IMR-90 (cell line): ENCODE data around the gene CEBPB. TPM values are rescaled to one million over a fixed set of nuclear protein-coding genes. Genes with fewer than 3 reads are reported as not detected.
A peak's percentile ranks its signal among the peaks of the same experiment; 100 is the strongest.

Source experiments
- ATAC-seq: fragments of 200-7000 bp; cut with Tn5 transposase; 2 replicates; pipeline ENCODE4 v1.9.1; 2020; ENCODE audit warnings: low read depth, mild to moderate bottlenecking, moderate library complexity
- BruUV-seq: library from RNA; stranded (reverse); fragments of 400-500 nt; replicated peaks from 2 replicates; lab custom pipeline; 2021; lab: Mats Ljungman, UMichigan
- CTCF ChIA-PET: fragments of 300-600 bp; formaldehyde crosslinking; extraction: SDS; loops from one replicate; lab custom pipeline; 2021; ENCODE audit warnings: antibody characterized with exemption; lab: Yijun Ruan, JAX
- POLR2A ChIA-PET: fragments of 300-600 bp; sonication (Branson Sonifier 250); formaldehyde crosslinking; loops from one replicate; lab custom pipeline; 2022; ENCODE audit warnings: antibody characterized with exemption; ENCODE audit not compliant: unreplicated experiment; lab: Charles Lee
- DNase-seq: peaks from one replicate; pipeline ENCODE4 v3.0.0; 2013
- H2AFZ ChIP-seq: replicated peaks from 2 replicates; pipeline ENCODE3; 2013; ENCODE audit warnings: low read length, mild to moderate bottlenecking; ENCODE audit not compliant: poor library complexity
- H2AK5ac ChIP-seq: 2 replicates; pipeline ENCODE4 v1.6.1; 2013; ENCODE audit warnings: low read depth, low read length, inconsistent platforms
- H2AK9ac ChIP-seq: replicated peaks from 2 replicates; pipeline ENCODE3; 2013; ENCODE audit warnings: mild to moderate bottlenecking, low read depth, low read length, moderate library complexity; ENCODE audit not compliant: poor library complexity
- H2BK120ac ChIP-seq: 2 replicates; pipeline ENCODE4 v1.6.1; 2013; ENCODE audit warnings: low read depth, low read length, inconsistent platforms
- H2BK15ac ChIP-seq: 3 replicates; pipeline ENCODE4 v1.6.1; 2013; ENCODE audit warnings: low read depth, low read length, inconsistent platforms
- H2BK20ac ChIP-seq: 2 replicates; pipeline ENCODE4 v1.6.1; 2013; ENCODE audit warnings: low read depth, mild to moderate bottlenecking, inconsistent platforms, low read length, moderate library complexity
- H2BK5ac ChIP-seq: 2 replicates; pipeline ENCODE4 v1.6.1; 2013; ENCODE audit warnings: mild to moderate bottlenecking, low read depth, low read length, inconsistent platforms; ENCODE audit not compliant: poor library complexity, severe bottlenecking
- H3K14ac ChIP-seq: replicated peaks from 2 replicates; pipeline ENCODE4 v1.6.1; 2013; ENCODE audit warnings: low read depth, low read length, inconsistent platforms
- H3K18ac ChIP-seq: 2 replicates; pipeline ENCODE4 v1.6.1; 2013; ENCODE audit warnings: low read depth, low read length, control low read depth
- H3K23ac ChIP-seq: 2 replicates; pipeline ENCODE4 v1.6.1; 2013; ENCODE audit warnings: low read depth, low read length, inconsistent platforms
- H3K27ac ChIP-seq: 2 replicates; pipeline ENCODE4 v1.5.1; 2013; ENCODE audit warnings: mild to moderate bottlenecking, control low read depth, low read length; ENCODE audit not compliant: insufficient read depth
- H3K27me3 ChIP-seq: 2 replicates; pipeline ENCODE4 v1.6.1; 2013; ENCODE audit warnings: low read length; ENCODE audit not compliant: control insufficient read depth, insufficient read depth
- H3K36me3 ChIP-seq: 2 replicates; pipeline ENCODE4 v1.6.1; 2013; ENCODE audit warnings: low read length, mixed read lengths; ENCODE audit not compliant: control insufficient read depth, insufficient read depth
- H3K4ac ChIP-seq: 2 replicates; pipeline ENCODE4 v1.6.1; 2013; ENCODE audit warnings: low read depth, low read length, inconsistent platforms
- H3K4me1 ChIP-seq: 2 replicates; pipeline ENCODE4 v1.6.1; 2013; ENCODE audit warnings: low read length, mixed read lengths; ENCODE audit not compliant: control insufficient read depth, insufficient read depth
- H3K4me2 ChIP-seq: 2 replicates; pipeline ENCODE4 v1.6.1; 2013; ENCODE audit warnings: low read depth, mild to moderate bottlenecking, control low read depth, low read length, moderate library complexity
- H3K4me3 ChIP-seq: 2 replicates; pipeline ENCODE4 v1.5.1; 2013; ENCODE audit warnings: low read depth, mild to moderate bottlenecking, control low read depth, low read length, moderate library complexity; ENCODE audit not compliant: insufficient read depth
- H3K56ac ChIP-seq: 2 replicates; pipeline ENCODE4 v1.6.1; 2013; ENCODE audit warnings: low read length, inconsistent platforms; ENCODE audit not compliant: insufficient read depth; ENCODE audit errors: extremely low read depth
- H3K79me1 ChIP-seq, 2 experiments: 2 replicates each; pipeline ENCODE4 v1.6.1; 2013; ENCODE audit warnings: low read length in 2 of 2, inconsistent platforms in 1 of 2, low read depth in 1 of 2
- H3K9ac ChIP-seq: 2 replicates; pipeline ENCODE4 v1.6.1; 2013; ENCODE audit warnings: low read depth, low read length, control low read depth
- H3K9me1 ChIP-seq: 2 replicates; pipeline ENCODE4 v1.6.1; 2013; ENCODE audit warnings: low read length, inconsistent platforms; ENCODE audit not compliant: insufficient read depth
- H3K9me3 ChIP-seq: 2 replicates; pipeline ENCODE4 v1.6.1; 2013; ENCODE audit warnings: low read length; ENCODE audit not compliant: control insufficient read depth, insufficient read depth
- H4K20me1 ChIP-seq: 2 replicates; pipeline ENCODE4 v1.6.1; 2013; ENCODE audit warnings: low read length, inconsistent platforms; ENCODE audit not compliant: insufficient read depth
- H4K5ac ChIP-seq: 2 replicates; pipeline ENCODE4 v1.6.1; 2013; ENCODE audit warnings: mild to moderate bottlenecking, low read depth, low read length, control low read depth
- H4K8ac ChIP-seq, 2 experiments: 2 replicates each; pipeline ENCODE4 v1.6.1; 2013; ENCODE audit warnings: low read depth in 2 of 2, low read length in 2 of 2, control low read depth in 1 of 2, inconsistent platforms in 1 of 2
- H4K91ac ChIP-seq: 2 replicates; pipeline ENCODE4 v1.6.1; 2013; ENCODE audit warnings: low read depth, low read length, inconsistent platforms; ENCODE audit not compliant: insufficient read depth
- BHLHE40 ChIP-seq: fragments of 150-350 bp; IDR thresholded peaks from 2 replicates; pipeline ENCODE4 v1.6.1; 2016; ENCODE audit warnings: mild to moderate bottlenecking, low read depth, low read length
- CEBPB ChIP-seq: IDR thresholded peaks from 2 replicates; pipeline ENCODE4 v1.6.1; 2012; ENCODE audit warnings: low read depth, low read length, improper control_type of control experiment
- CHD1 ChIP-seq: IDR thresholded peaks from 2 replicates; pipeline ENCODE4 v1.6.1; 2012; ENCODE audit warnings: low read depth, low read length, improper control_type of control experiment
- CTCF ChIP-seq: conservative IDR thresholded peaks from 2 replicates; pipeline ENCODE4 v1.5.1; 2012; ENCODE audit warnings: mild to moderate bottlenecking, low read depth, low read length, improper control_type of control experiment
- ELK1 ChIP-seq: fragments of 150-350 bp; IDR thresholded peaks from 2 replicates; pipeline ENCODE4 v1.6.1; 2016; ENCODE audit warnings: low read depth, mild to moderate bottlenecking, low read length, moderate library complexity, borderline replicate concordance
- FOS ChIP-seq: fragments of 150-350 bp; IDR thresholded peaks from 2 replicates; pipeline ENCODE4 v1.6.1; 2016; ENCODE audit warnings: low read depth, low read length
- MAFK ChIP-seq: IDR thresholded peaks from 2 replicates; pipeline ENCODE4 v1.6.1; 2012; ENCODE audit warnings: low read depth, low read length, improper control_type of control experiment
- MAZ ChIP-seq: IDR thresholded peaks from 2 replicates; pipeline ENCODE4 v1.6.1; 2012; ENCODE audit warnings: low read depth, mild to moderate bottlenecking, low read length, improper control_type of control experiment, moderate library complexity, borderline replicate concordance
- MXI1 ChIP-seq: IDR thresholded peaks from 2 replicates; pipeline ENCODE4 v1.6.1; 2012; ENCODE audit warnings: low read depth, mild to moderate bottlenecking, low read length, moderate library complexity, borderline replicate concordance
- POLR2A ChIP-seq: IDR thresholded peaks from 2 replicates; pipeline ENCODE4 v1.6.1; 2012; ENCODE audit warnings: mild to moderate bottlenecking, low read depth, low read length
- RAD21 ChIP-seq: IDR thresholded peaks from 2 replicates; pipeline ENCODE4 v1.6.1; 2012; ENCODE audit warnings: low read length, improper control_type of control experiment
- RCOR1 ChIP-seq: IDR thresholded peaks from 2 replicates; pipeline ENCODE4 v1.6.1; 2012; ENCODE audit warnings: mild to moderate bottlenecking, low read length, improper control_type of control experiment; ENCODE audit not compliant: insufficient replicate concordance
- RFX5 ChIP-seq: IDR thresholded peaks from 2 replicates; pipeline ENCODE4 v1.8.0; 2012; ENCODE audit warnings: low read depth, mild to moderate bottlenecking, low read length, moderate library complexity
- SMC3 ChIP-seq: fragments of 150-350 bp; IDR thresholded peaks from 2 replicates; pipeline ENCODE4 v1.6.1; 2016; ENCODE audit warnings: low read depth, mild to moderate bottlenecking, antibody characterized with exemption, low read length, moderate library complexity
- WGBS, 2 experiments: methylation state at CpG; one replicate each; pipeline versions ENCODE4 v1.1.5 to v1.1.7; 2013; ENCODE audit warnings: missing lambda C conversion rate in 2 of 2; ENCODE audit not compliant: insufficient read length in 1 of 2; ENCODE audit errors: extremely low coverage in 2 of 2; 5-methylcytosine and 5-hydroxymethylcytosine counted together
- dilution Hi-C: fragments of 300-500 bp; cut with HindIII; formaldehyde crosslinking; loops from one replicate; pipeline ENCODE4 v1.14.3; 2018; ENCODE audit warnings: low sequenced_read_pairs; ENCODE audit not compliant: unreplicated experiment
- in situ Hi-C: fragments of 300-500 bp; cut with MboI; formaldehyde crosslinking; loops from 3 replicates; pipeline ENCODE4 v1.14.3; 2019; ENCODE audit warnings: low sequenced_read_pairs, inconsistent platforms, mixed read lengths
- intact Hi-C: fragments of 100-400 bp; cut with micrococcal nuclease; formaldehyde crosslinking; loops from 2 replicates; pipeline ENCODE4 v1.10.0; 2022
- polyA plus RNA-seq, 3 experiments: library from polyadenylated mRNA; depleted of rRNA; stranded (reverse); fragments of >200 nt; gene quantifications; 2 replicates each; pipeline ENCODE4 v1.2.3, GENCODE V29; 2012; ENCODE audit warnings: low replicate concordance in 1 of 3
- total RNA-seq: library from RNA; depleted of rRNA; stranded (reverse); fragments of >200 nt; gene quantifications from 2 replicates; pipeline ENCODE4 v1.2.3, GENCODE V29; 2012

The CEBPB gene
- total and polyA plus RNA-seq, 2 of the 4 experiments (the other 2 are of a cell fraction) = 3.4 to 17.4 TPM

- Histone ChIP-seq H2AK5ac (peak overlapping the region; percentile 94), H2AK9ac (peak overlapping the region; percentile 59), H3K56ac (peak overlapping the region; percentile 93), H3K27me3 (no peaks in the 10 kb centered on the region), H2BK20ac (peak overlapping the region; percentile 11; the same call in 1 of the 2 replicates), H4K5ac (peak overlapping the region; percentile 38), H4K91ac (peak overlapping the region; percentile 69), H2BK5ac (peak overlapping the region; percentile 82), H3K4me1 (peaks cover 13% of the 10 kb centered on the region), H4K8ac (peak overlapping the region; percentile 70 to 84), H3K4me2 (peak overlapping the region; percentile 81), H3K23ac (peak overlapping the region; percentile 93), H3K9ac (peak overlapping the region; percentile 99), H2BK120ac (peak overlapping the region; percentile 48), H3K27ac (peak overlapping the region; percentile 100), H2AFZ (peak overlapping the region; percentile 6), H3K9me1 (peaks cover 10% of the 10 kb centered on the region), H3K4ac (peak overlapping the region; percentile 87), H4K20me1 (peaks cover 54% of the 10 kb centered on the region), H3K14ac (peak overlapping the region; percentile 99), H3K4me3 (peak overlapping the region; percentile 95), H3K9me3 (no peaks in the 10 kb centered on the region), H3K18ac (peak overlapping the region; percentile 85), H3K79me1 (peaks cover 8 to 52% of the 10 kb centered on the region in 2 experiments), H3K36me3 (peaks cover 30% of the 10 kb centered on the region), H2BK15ac (peak overlapping the region; percentile 76; the same call in 2 of the 3 replicates)
- ChIA-PET POLR2A (no interaction called here), CTCF (no interaction called here)
- WGBS, 2 experiments = 0% methylated on average over 5 of the region's 25 CpGs; no CpG with 5 or more reads in 1 of the 2 experiments
- dilution Hi-C loops = no loop called here
- no TSS peak for BruUV-seq
- in situ Hi-C loops = loop anchor here (5.0 kb wide), 2 partner anchors 115 to 190 kb away; no protein-coding TSS in a partner anchor
- DNase-seq (peak; percentile 89), ATAC-seq (no peak)
- intact Hi-C loops = loop anchor here (2.0 to 5.0 kb wide), 3 partner anchors 32 to 100 kb away; no protein-coding TSS in a partner anchor
- TF ChIP-seq FOS (peak; percentile 43; the same call in 1 of the 2 replicates), CTCF (no peak), POLR2A (no peak; the same call in 1 of the 2 replicates), BHLHE40 (peak; percentile 89), RCOR1 (no peak), RAD21 (0 out of 2 replicates have a peak, but pooled peaks have one; percentile 1), MXI1 (peak; percentile 96), MAFK (no peak), CHD1 (peak; percentile 73), ELK1 (no peak), CEBPB (peak; percentile 98), SMC3 (no peak), RFX5 (no peak), MAZ (peak; percentile 16; the same call in 1 of the 2 replicates)
Measured at GRCh38 chr20:50192364-50193198, 2.0 kb downstream of the CEBPB start.
